HEK293 (cell line): ENCODE results near the gene FAXC.

ENCODE experiments used
- CTCF ChIA-PET: fragments of 350-600 bp; formaldehyde crosslinking; extraction: SDS; loops from one replicate; lab custom pipeline; 2021; ENCODE audit warnings: antibody characterized with exemption; lab: Yijun Ruan, JAX
- POLR2A ChIA-PET: fragments of 300-600 bp; formaldehyde crosslinking; extraction: SDS; loops from one replicate; lab custom pipeline; 2020; ENCODE audit warnings: antibody characterized with exemption, inconsistent platforms; lab: Yijun Ruan, JAX
- H3K27ac ChIP-seq: fragments of 200-500 bp; sonication (Bioruptor generic); 2 replicates; pipeline ENCODE4 v1.5.1; 2014; ENCODE audit warnings: low read depth, low read length, control low read depth, inconsistent platforms; ENCODE audit errors: extremely low read depth
- H3K36me3 ChIP-seq, 2 experiments: fragments of 200-500 bp in 1 of 2; sonication (Bioruptor generic) in 1 of 2; 1 replicate in 1 of 2; 2 replicates in 1 of 2; pipeline ENCODE4 v1.5.1; 2014 to 2017; ENCODE audit warnings: inconsistent platforms in 2 of 2, low read length in 2 of 2; ENCODE audit not compliant: control insufficient read depth in 2 of 2, insufficient read depth in 1 of 2
- H3K4me1 ChIP-seq: fragments of 200-500 bp; sonication (Bioruptor generic); 2 replicates; pipeline ENCODE4 v1.5.1; 2014; ENCODE audit warnings: mild to moderate bottlenecking, low read length, inconsistent platforms; ENCODE audit not compliant: control insufficient read depth, insufficient read depth
- H3K4me3 ChIP-seq: 2 replicates; pipeline ENCODE4 v1.5.1; 2011; ENCODE audit warnings: low read depth, mild to moderate bottlenecking, control low read depth, low read length, moderate library complexity
- H3K9me3 ChIP-seq: fragments of 200-500 bp; sonication (Bioruptor generic); 2 replicates; pipeline ENCODE4 v1.5.1; 2014; ENCODE audit warnings: low read depth, low read length, inconsistent platforms; ENCODE audit not compliant: control insufficient read depth, insufficient read depth
- EGR2 ChIP-seq: fragments of 450-650 bp; formaldehyde crosslinking; IDR thresholded peaks from 2 replicates; pipeline ENCODE4 v1.5.1; 2016; ENCODE audit warnings: low read depth, missing biosample characterization, missing genetic modification characterization
- HOXC10 ChIP-seq: sonication (generic); formaldehyde crosslinking; IDR thresholded peaks from 2 replicates; pipeline ENCODE4 v1.8.1; 2023; ENCODE audit warnings: mild to moderate bottlenecking, missing genetic modification reagents
- ZBTB1 ChIP-seq: fragments of 450-650 bp; formaldehyde crosslinking; IDR thresholded peaks from 2 replicates; pipeline ENCODE4 v1.5.1; 2016; ENCODE audit warnings: missing biosample characterization, missing genetic modification characterization
- ZBTB17 ChIP-seq: fragments of 450-650 bp; formaldehyde crosslinking; IDR thresholded peaks from 2 replicates; pipeline ENCODE4 v1.5.1; 2016; ENCODE audit warnings: missing biosample characterization, missing genetic modification characterization
- ZBTB20 ChIP-seq: fragments of 450-650 bp; formaldehyde crosslinking; IDR thresholded peaks from 2 replicates; pipeline ENCODE4 v1.5.1; 2016; ENCODE audit warnings: missing biosample characterization, missing genetic modification characterization
- ZNF174 ChIP-seq: fragments of 450-650 bp; formaldehyde crosslinking; IDR thresholded peaks from 2 replicates; pipeline ENCODE4 v1.5.0; 2017; ENCODE audit warnings: missing biosample characterization, mild to moderate bottlenecking, missing genetic modification characterization
- ZNF221 ChIP-seq: fragments of 450-650 bp; formaldehyde crosslinking; IDR thresholded peaks from 2 replicates; pipeline ENCODE4 v1.5.1; 2017; ENCODE audit warnings: missing biosample characterization, missing genetic modification characterization, borderline replicate concordance
- ZNF394 ChIP-seq: fragments of 450-650 bp; formaldehyde crosslinking; IDR thresholded peaks from 2 replicates; pipeline ENCODE4 v1.5.1; 2016; ENCODE audit warnings: missing biosample characterization, missing genetic modification characterization, mild to moderate bottlenecking, moderate library complexity, borderline replicate concordance
- ZNF416 ChIP-seq: fragments of 450-650 bp; formaldehyde crosslinking; IDR thresholded peaks from 2 replicates; pipeline ENCODE4 v1.5.1; 2016; ENCODE audit warnings: missing biosample characterization, missing genetic modification characterization
- ZNF473 ChIP-seq: fragments of 450-650 bp; formaldehyde crosslinking; IDR thresholded peaks from 2 replicates; pipeline ENCODE4 v1.5.1; 2017; ENCODE audit warnings: missing biosample characterization, missing genetic modification characterization
- ZNF555 ChIP-seq: fragments of 450-650 bp; formaldehyde crosslinking; conservative IDR thresholded peaks from 2 replicates; pipeline ENCODE4 v1.5.1; 2017; ENCODE audit warnings: missing biosample characterization, mild to moderate bottlenecking, missing genetic modification characterization, inconsistent platforms
- ZNF560 ChIP-seq: fragments of 450-650 bp; formaldehyde crosslinking; IDR thresholded peaks from 2 replicates; pipeline ENCODE4 v1.5.1; 2017; ENCODE audit warnings: missing biosample characterization, missing genetic modification characterization, borderline replicate concordance
- ZNF623 ChIP-seq: fragments of 450-650 bp; formaldehyde crosslinking; IDR thresholded peaks from 2 replicates; pipeline ENCODE4 v1.5.1; 2016; ENCODE audit warnings: missing biosample characterization, missing genetic modification characterization
- ZNF654 ChIP-seq: fragments of 450-650 bp; formaldehyde crosslinking; IDR thresholded peaks from 2 replicates; pipeline ENCODE4 v1.5.1; 2016; ENCODE audit warnings: low read depth, missing biosample characterization, missing genetic modification characterization
- ZNF670 ChIP-seq: fragments of 450-650 bp; formaldehyde crosslinking; IDR thresholded peaks from 2 replicates; pipeline ENCODE4 v1.5.1; 2016; ENCODE audit warnings: missing biosample characterization, missing genetic modification characterization, low read depth
- ZSCAN23 ChIP-seq: fragments of 450-650 bp; formaldehyde crosslinking; IDR thresholded peaks from 2 replicates; pipeline ENCODE4 v1.5.1; 2016; ENCODE audit warnings: missing biosample characterization, missing genetic modification characterization
- TF ChIP-seq, protein P1 (sequence below): fragments of 450-650 bp; formaldehyde crosslinking; IDR thresholded peaks from 2 replicates; pipeline ENCODE4 v1.5.1; 2017; ENCODE audit warnings: missing biosample characterization, missing genetic modification characterization
- TF ChIP-seq, protein P2 (sequence below): fragments of 450-650 bp; formaldehyde crosslinking; IDR thresholded peaks from 2 replicates; pipeline ENCODE4 v1.5.1; 2016; ENCODE audit warnings: missing biosample characterization, missing genetic modification characterization
- TF ChIP-seq, protein P3 (sequence below): fragments of 450-650 bp; formaldehyde crosslinking; IDR thresholded peaks from 2 replicates; pipeline ENCODE4 v1.5.1; 2016; ENCODE audit warnings: missing biosample characterization, missing genetic modification characterization
- TF ChIP-seq, protein P4 (sequence below): fragments of 450-650 bp; formaldehyde crosslinking; IDR thresholded peaks from 2 replicates; pipeline ENCODE4 v1.5.1; 2016; ENCODE audit warnings: missing biosample characterization, missing genetic modification characterization

Gene FAXC

DNA sequence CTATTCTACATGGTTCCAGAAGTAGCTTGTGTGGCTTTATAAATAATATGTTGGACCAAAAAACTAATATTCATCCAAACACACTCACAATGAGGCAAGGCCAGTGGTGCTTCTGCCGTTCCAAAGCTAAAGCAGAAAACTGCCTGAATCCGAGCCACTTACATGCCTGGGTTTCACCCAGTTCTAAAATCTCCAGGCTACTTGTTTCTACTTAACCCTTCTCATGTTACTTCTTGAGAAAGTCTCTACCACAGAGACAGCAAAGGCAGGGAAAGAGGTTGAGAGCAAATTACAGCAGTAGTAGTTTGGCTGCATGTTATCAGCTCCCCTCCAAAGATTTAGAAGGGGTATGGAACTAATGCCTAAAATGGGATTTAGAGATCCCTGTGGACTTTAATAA, 62.0 kb downstream of the FAXC start (continued):
- TF ChIP-seq ZNF555 (tag by site-specific recombination) = no peak

DNA sequence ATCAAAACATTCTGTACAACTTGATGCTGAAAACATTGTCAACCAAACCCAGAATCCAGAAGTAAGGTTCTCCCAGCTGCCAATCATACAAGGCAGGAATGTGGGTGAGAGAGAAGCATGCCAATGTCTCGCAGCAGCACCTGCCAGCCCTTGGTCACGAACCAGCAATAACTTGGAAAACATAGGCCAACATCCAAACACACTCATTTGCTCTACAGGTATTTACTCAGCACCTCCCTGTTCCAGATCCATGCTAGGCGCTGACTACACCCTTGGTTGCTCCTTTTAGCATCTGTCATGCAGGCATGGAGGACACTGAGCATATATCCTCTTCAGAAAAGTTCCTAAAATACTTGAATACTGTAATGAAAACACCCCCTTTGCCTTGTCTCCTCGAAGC, 63.6 kb downstream of the FAXC start:
- H3K4me1 ChIP-seq = peaks cover 4% of the 10 kb centered on the region; the same call in 1 of the 2 replicates
- ChIA-PET CTCF (interaction anchor here (1.0 to 1.7 kb wide), 3 partner anchors 44 to 140 kb away, joined by 3 to 6 read pairs (median 3); no protein-coding TSS in a partner anchor), POLR2A (no interaction called here)
- TF ChIP-seq, protein P1, sequence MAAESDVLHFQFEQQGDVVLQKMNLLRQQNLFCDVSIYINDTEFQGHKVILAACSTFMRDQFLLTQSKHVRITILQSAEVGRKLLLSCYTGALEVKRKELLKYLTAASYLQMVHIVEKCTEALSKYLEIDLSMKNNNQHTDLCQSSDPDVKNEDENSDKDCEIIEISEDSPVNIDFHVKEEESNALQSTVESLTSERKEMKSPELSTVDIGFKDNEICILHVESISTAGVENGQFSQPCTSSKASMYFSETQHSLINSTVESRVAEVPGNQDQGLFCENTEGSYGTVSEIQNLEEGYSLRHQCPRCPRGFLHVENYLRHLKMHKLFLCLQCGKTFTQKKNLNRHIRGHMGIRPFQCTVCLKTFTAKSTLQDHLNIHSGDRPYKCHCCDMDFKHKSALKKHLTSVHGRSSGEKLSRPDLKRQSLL (tag by site-specific recombination) = no peak
- TF ChIP-seq, protein P2, sequence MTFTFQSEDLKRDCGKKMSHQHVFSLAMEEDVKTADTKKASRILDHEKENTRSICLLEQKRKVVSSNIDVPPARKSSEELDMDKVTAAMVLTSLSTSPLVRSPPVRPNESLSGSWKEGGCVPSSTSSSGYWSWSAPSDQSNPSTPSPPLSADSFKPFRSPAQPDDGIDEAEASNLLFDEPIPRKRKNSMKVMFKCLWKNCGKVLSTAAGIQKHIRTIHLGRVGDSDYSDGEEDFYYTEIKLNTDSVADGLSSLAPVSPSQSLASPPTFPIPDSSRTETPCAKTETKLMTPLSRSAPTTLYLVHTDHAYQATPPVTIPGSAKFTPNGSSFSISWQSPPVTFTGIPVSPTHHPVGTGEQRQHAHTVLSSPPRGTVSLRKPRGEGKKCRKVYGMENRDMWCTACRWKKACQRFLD (tag by site-specific recombination) = no peak
- TF ChIP-seq ZNF221 (tag by site-specific recombination) (no peak), ZNF670 (tag by site-specific recombination) (no peak), EGR2 (no peak), ZNF394 (no peak), ZNF174 (no peak)
- TF ChIP-seq, protein P3, sequence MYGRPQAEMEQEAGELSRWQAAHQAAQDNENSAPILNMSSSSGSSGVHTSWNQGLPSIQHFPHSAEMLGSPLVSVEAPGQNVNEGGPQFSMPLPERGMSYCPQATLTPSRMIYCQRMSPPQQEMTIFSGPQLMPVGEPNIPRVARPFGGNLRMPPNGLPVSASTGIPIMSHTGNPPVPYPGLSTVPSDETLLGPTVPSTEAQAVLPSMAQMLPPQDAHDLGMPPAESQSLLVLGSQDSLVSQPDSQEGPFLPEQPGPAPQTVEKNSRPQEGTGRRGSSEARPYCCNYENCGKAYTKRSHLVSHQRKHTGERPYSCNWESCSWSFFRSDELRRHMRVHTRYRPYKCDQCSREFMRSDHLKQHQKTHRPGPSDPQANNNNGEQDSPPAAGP = no peak
- TF ChIP-seq, protein P4, sequence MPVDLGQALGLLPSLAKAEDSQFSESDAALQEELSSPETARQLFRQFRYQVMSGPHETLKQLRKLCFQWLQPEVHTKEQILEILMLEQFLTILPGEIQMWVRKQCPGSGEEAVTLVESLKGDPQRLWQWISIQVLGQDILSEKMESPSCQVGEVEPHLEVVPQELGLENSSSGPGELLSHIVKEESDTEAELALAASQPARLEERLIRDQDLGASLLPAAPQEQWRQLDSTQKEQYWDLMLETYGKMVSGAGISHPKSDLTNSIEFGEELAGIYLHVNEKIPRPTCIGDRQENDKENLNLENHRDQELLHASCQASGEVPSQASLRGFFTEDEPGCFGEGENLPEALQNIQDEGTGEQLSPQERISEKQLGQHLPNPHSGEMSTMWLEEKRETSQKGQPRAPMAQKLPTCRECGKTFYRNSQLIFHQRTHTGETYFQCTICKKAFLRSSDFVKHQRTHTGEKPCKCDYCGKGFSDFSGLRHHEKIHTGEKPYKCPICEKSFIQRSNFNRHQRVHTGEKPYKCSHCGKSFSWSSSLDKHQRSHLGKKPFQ = no peak
- no peak overlapping the region for H3K4me3 ChIP-seq
- H3K9me3 ChIP-seq = no peaks in the 10 kb centered on the region
- H3K36me3 ChIP-seq = peaks cover 9 to 29% of the 10 kb centered on the region in 2 experiments; a peak in 2 of 3 replicates
- H3K27ac ChIP-seq = no peak overlapping the region

DNA sequence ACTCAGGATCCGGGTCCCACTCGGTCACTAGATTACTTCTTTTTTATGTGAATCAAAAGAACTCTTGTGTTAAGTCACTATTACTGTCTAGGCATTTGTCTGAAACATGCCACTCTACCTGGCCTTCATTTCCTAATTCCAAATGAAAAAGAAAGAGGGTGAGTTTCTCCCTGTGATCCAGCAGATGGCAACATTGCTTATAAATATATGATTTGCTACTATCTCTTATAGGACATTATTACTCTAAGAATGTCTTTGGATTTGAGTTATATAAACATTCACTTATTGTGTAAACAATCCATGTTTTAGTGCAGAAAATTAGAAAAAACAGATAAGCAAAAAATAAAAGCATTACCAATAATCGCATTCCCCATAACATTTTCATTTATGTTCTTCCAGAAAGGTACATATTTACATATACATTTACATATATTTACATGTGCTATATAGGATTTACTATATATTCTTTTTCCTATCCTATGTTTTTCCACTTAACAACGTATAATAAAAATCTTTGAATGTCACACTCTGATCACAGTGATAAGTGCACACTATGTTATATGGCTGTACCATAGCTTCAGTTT, 66.9 kb downstream of the FAXC start:
- no peak overlapping the region for H3K27ac ChIP-seq
- TF ChIP-seq ZNF560 (tag by site-specific recombination) = no peak
- TF ChIP-seq ZNF654 (tag by site-specific recombination) = peak; percentile 75
- no peak for TF ChIP-seq ZNF416 (tag by site-specific recombination)
- no peak for TF ChIP-seq ZNF473 (tag by site-specific recombination)
- POLR2A ChIA-PET = no interaction called here
- peaks cover 0 to 27% of the 10 kb centered on the region in 2 experiments; a peak in 2 of 3 replicates for H3K36me3 ChIP-seq
- H3K4me3 ChIP-seq = no peak overlapping the region
- CTCF ChIA-PET = interaction anchor here (0.6 to 1.6 kb wide), 9 partner anchors 15 to 684 kb away, joined by 3 to 6 read pairs (median 3); no protein-coding TSS in a partner anchor
- H3K4me1 ChIP-seq = peaks cover under 1% of the 10 kb centered on the region; the same call in 1 of the 2 replicates
- no peaks in the 10 kb centered on the region for H3K9me3 ChIP-seq

DNA sequence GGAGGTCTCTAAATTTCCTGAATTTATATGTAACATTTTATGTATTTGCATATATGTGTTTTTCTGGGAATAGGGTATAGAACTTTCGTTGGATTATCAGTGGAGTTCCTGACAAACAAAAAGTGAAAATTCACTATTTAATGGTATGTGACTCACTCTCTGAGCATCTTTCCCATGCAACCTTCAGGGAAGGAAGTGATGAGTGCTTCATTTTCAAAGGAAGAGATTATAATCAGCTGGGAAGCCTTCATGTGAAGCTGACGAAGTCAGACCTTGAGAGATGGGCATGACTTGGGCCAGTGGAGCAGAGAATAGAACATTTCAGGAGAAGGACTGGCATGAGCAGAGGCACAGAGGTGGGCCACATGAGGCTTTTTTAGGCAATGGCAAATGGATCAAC, 72.7 kb downstream of the FAXC start:
- H3K4me3 ChIP-seq = no peak overlapping the region
- H3K9me3 ChIP-seq = no peaks in the 10 kb centered on the region
- TF ChIP-seq ZNF623 (tag by site-specific recombination) (no peak), ZBTB1 (no peak), HOXC10 (CRISPR knock-in tag) (no peak), ZBTB20 (tag by site-specific recombination) (no peak), ZBTB17 (tag by site-specific recombination) (no peak), ZSCAN23 (tag by site-specific recombination) (no peak)
- no peaks in the 10 kb centered on the region for H3K4me1 ChIP-seq
- peaks cover 0 to 23% of the 10 kb centered on the region in 2 experiments; a peak in 2 of 3 replicates for H3K36me3 ChIP-seq
- POLR2A ChIA-PET = no interaction called here
- H3K27ac ChIP-seq = no peak overlapping the region
- CTCF ChIA-PET = no interaction called here
